HCT116 (cell line): ENCODE data around the gene GPR39.

ENCODE experiments used
- CTCF ChIP-seq, 3 experiments: fragments of 200-600 bp in 1 of 3; sonication (generic) in 1 of 3; IDR thresholded peaks in 2 of 3; conservative IDR thresholded peaks in 1 of 3; 2 replicates each; pipeline ENCODE4 v1.5.1; 2012 to 2017; ENCODE audit warnings: low read depth in 2 of 3, low read length in 2 of 3, antibody characterized with exemption in 1 of 3, borderline replicate concordance in 1 of 3, control low read depth in 1 of 3, mild to moderate bottlenecking in 1 of 3, mixed read lengths in 1 of 3, mixed run types in 1 of 3, moderate library complexity in 1 of 3; ENCODE audit not compliant: insufficient read depth in 1 of 3
- TF ChIP-seq, protein P1 (sequence below): IDR thresholded peaks from 2 replicates; pipeline ENCODE4 v1.6.1; 2012

DNA sequence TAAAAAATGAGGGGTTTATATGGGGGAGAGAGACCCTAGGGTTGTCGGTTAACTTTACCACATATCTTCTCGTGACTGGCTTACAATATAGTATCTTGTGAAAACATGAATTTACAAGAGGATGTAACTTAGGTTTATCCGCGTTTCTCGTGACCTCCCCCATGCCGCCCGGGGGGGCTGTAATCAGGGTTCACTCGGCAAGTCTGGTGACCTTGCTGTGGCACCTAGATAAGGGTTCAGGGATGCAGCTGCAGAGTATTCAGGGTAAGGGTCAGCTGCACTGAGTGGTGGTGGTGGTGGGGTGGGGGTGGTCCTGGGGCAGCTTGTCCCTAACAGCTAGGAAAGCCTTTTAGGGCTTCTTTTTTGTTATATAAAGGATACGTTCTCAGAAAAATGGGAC is 141.1 kb downstream of the GPR39 start:
- TF ChIP-seq, protein P1, sequence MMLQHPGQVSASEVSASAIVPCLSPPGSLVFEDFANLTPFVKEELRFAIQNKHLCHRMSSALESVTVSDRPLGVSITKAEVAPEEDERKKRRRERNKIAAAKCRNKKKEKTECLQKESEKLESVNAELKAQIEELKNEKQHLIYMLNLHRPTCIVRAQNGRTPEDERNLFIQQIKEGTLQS, result no peak
- no peak for TF ChIP-seq CTCF (IDR thresholded peaks at IDR 0.05 in 2 of 3, conservative IDR thresholded peaks at IDR 0.05 in 1 of 3; ENCODE audit: borderline replicate concordance in 1 of 3, insufficient read depth in 1 of 3, low read depth in 2 of 3, low read length in 2 of 3)
